Measurements from ENCODE around the gene SLC23A2. TPM values are rescaled to one million over a fixed set of nuclear protein-coding genes. Genes with fewer than 3 reads are reported as not detected.
"Not testable (repeated sequence)": the region's sequence is repeated elsewhere in the genome, so short reads cannot be mapped to it uniquely, and the experiment has no call there.

Gene SLC23A2
- total RNA-seq, 4 donors from 2014 or later: 10.5 to 29.0 (median 20.4) TPM

- Histone ChIP-seq H3K4me1 (no peaks in the 10 kb centered on the region), H3K27ac (no peak overlapping the region), H3K9me3 (no peaks in the 10 kb centered on the region), H3K36me3 (no peaks in the 10 kb centered on the region), H3K27me3 (no peaks in the 10 kb centered on the region), H3K4me3 (no peak overlapping the region)
- WGBS: 97% methylated on average over 1 of the region's 1 CpG
- DNase-seq (ENCODE audit: low spot score in 2 of 2): no peak
- TF ChIP-seq CTCF (IDR thresholded peaks at IDR 0.05): no peak
- no peak for TF ChIP-seq POLR2A (IDR thresholded peaks at IDR 0.05)
- no peak for TF ChIP-seq EP300 (IDR thresholded peaks at IDR 0.05)
- TF ChIP-seq POLR2AphosphoS5 (IDR thresholded peaks at IDR 0.05): no peak
Measured at GRCh38 chr20:5039889-5040288, 38.6 kb upstream of the SLC23A2 start.

- Histone ChIP-seq H3K27me3 (no peaks in the 10 kb centered on the region), H3K27ac (no peak overlapping the region), H3K36me3 (no peaks in the 10 kb centered on the region), H3K4me1 (no peaks in the 10 kb centered on the region), H3K9me3 (no peaks in the 10 kb centered on the region), H3K4me3 (no peak overlapping the region)
- 67% methylated on average over 8 of the region's 8 CpGs for WGBS
- DNase-seq (ENCODE audit: low spot score in 2 of 2): no peak
- TF ChIP-seq POLR2AphosphoS5 (IDR thresholded peaks at IDR 0.05) (no peak), CTCF (IDR thresholded peaks at IDR 0.05) (no peak), EP300 (IDR thresholded peaks at IDR 0.05) (no peak), POLR2A (IDR thresholded peaks at IDR 0.05) (no peak)
Measured at GRCh38 chr20:5039255-5039657, 37.9 kb upstream of the SLC23A2 start.

GRCh38 chr20:5036828-5037227, 35.5 kb upstream of the SLC23A2 start:
- Histone ChIP-seq H3K27me3 (no peaks in the 10 kb centered on the region), H3K9me3 (no peaks in the 10 kb centered on the region), H3K4me1 (no peaks in the 10 kb centered on the region), H3K27ac (no peak overlapping the region), H3K4me3 (no peak overlapping the region), H3K36me3 (no peaks in the 10 kb centered on the region)
- no peak for DNase-seq (ENCODE audit: low spot score in 2 of 2)
- TF ChIP-seq POLR2AphosphoS5 (IDR thresholded peaks at IDR 0.05) (no peak), CTCF (IDR thresholded peaks at IDR 0.05) (no peak), EP300 (IDR thresholded peaks at IDR 0.05) (no peak), POLR2A (IDR thresholded peaks at IDR 0.05) (no peak)
- 57% methylated on average over 2 of the region's 2 CpGs for WGBS

GRCh38 chr20:5035518-5035917, 34.2 kb upstream of the SLC23A2 start:
- not testable (repeated sequence) for H3K4me1 ChIP-seq; H3K36me3 ChIP-seq; H3K27ac ChIP-seq; H3K4me3 ChIP-seq; DNase-seq (ENCODE audit: low spot score in 2 of 2); H3K27me3 ChIP-seq; H3K9me3 ChIP-seq
- WGBS: 100% methylated on average over 1 of the region's 1 CpG

- WGBS: 73% methylated on average over 2 of the region's 2 CpGs
- H3K36me3 ChIP-seq: no peaks in the 10 kb centered on the region
Measured at GRCh38 chr20:5033566-5033965, 32.3 kb upstream of the SLC23A2 start.

GRCh38 chr20:5031701-5032100, 30.4 kb upstream of the SLC23A2 start:
- H3K36me3 ChIP-seq; H3K4me3 ChIP-seq; H3K4me1 ChIP-seq; H3K9me3 ChIP-seq; DNase-seq (ENCODE audit: low spot score in 2 of 2); H3K27me3 ChIP-seq; H3K27ac ChIP-seq: not testable (repeated sequence)
- 79% methylated on average over 10 of the region's 10 CpGs for whole genome bisulfite sequencing

More at GRCh38 chr20:5033566-5033965, 32.3 kb upstream of the SLC23A2 start:
- Histone ChIP-seq H3K4me3 (no peak overlapping the region), H3K27me3 (peaks cover 3% of the 10 kb centered on the region), H3K9me3 (no peaks in the 10 kb centered on the region), H3K27ac (no peak overlapping the region), H3K4me1 (peaks cover 6% of the 10 kb centered on the region)
- no peak for TF ChIP-seq CTCF (IDR thresholded peaks at IDR 0.05)
- DNase-seq (ENCODE audit: low spot score in 2 of 2): no peak

Measured in suprapubic skin (tissue), 4 donors.